Fibroblast of lung (primary cell): ENCODE data around the gene ATP10A. TPM values are rescaled to one million over a fixed set of nuclear protein-coding genes. Genes with fewer than 3 reads are reported as not detected.

Experiments used
- DNase-seq, 2 donors: peaks; one replicate each; pipeline versions ENCODE4 v3.0.0 to v3.0.0-alpha.2; 2010; ENCODE audit warnings: low read depth in 2 of 2
- H2AFZ ChIP-seq: 2 replicates; pipeline ENCODE4 v1.5.1; 2012; ENCODE audit warnings: low read length, control low read depth, inconsistent platforms
- H3K27ac ChIP-seq: 2 replicates; pipeline ENCODE4 v1.5.1; 2011; ENCODE audit warnings: low read length, control low read depth; ENCODE audit not compliant: insufficient read depth
- H3K27me3 ChIP-seq: 2 replicates; pipeline ENCODE4 v1.5.1; 2011; ENCODE audit warnings: mild to moderate bottlenecking, low read length; ENCODE audit not compliant: control insufficient read depth, insufficient read depth
- H3K36me3 ChIP-seq: 2 replicates; pipeline ENCODE4 v1.5.1; 2011; ENCODE audit warnings: low read length; ENCODE audit not compliant: control insufficient read depth, insufficient read depth
- H3K4me1 ChIP-seq: 2 replicates; pipeline ENCODE4 v1.5.1; 2011; ENCODE audit warnings: low read length; ENCODE audit not compliant: control insufficient read depth, insufficient read depth; ENCODE audit errors: extremely low read depth
- H3K4me2 ChIP-seq: 2 replicates; pipeline ENCODE4 v1.5.1; 2011; ENCODE audit warnings: low read length, control low read depth; ENCODE audit not compliant: insufficient read depth; ENCODE audit errors: extremely low read depth
- H3K4me3 ChIP-seq, 4 experiments: fragments of 200-600 bp in 1 of 4; sonication (generic) in 1 of 4; replicated peaks in 1 of 4; 2 replicates each; pipeline ENCODE4 v1.5.1; 2011 to 2016; ENCODE audit warnings: low read length in 4 of 4, low read depth in 3 of 4, mild to moderate bottlenecking in 3 of 4, control low read depth in 2 of 4, inconsistent platforms in 1 of 4, mixed read lengths in 1 of 4; ENCODE audit not compliant: insufficient read depth in 1 of 4; ENCODE audit errors: control extremely low read depth in 1 of 4
- H3K79me2 ChIP-seq: 2 replicates; pipeline ENCODE4 v1.5.1; 2012; ENCODE audit warnings: mild to moderate bottlenecking, low read length, inconsistent platforms; ENCODE audit not compliant: control insufficient read depth, insufficient read depth
- H3K9ac ChIP-seq: 2 replicates; pipeline ENCODE4 v1.5.1; 2011; ENCODE audit warnings: mild to moderate bottlenecking, low read length, control low read depth; ENCODE audit not compliant: insufficient read depth
- H3K9me3 ChIP-seq: 2 replicates; pipeline ENCODE4 v1.5.1; 2012; ENCODE audit warnings: low read depth, low read length; ENCODE audit not compliant: control insufficient read depth, insufficient read depth
- H4K20me1 ChIP-seq: 2 replicates; pipeline ENCODE4 v1.5.1; 2011; ENCODE audit warnings: low read length; ENCODE audit not compliant: control insufficient read depth, insufficient read depth; ENCODE audit errors: extremely low read depth
- EZH2 ChIP-seq: IDR thresholded peaks from 2 replicates; pipeline ENCODE4 v1.5.1; 2012; ENCODE audit warnings: low read length, control low read depth, mild to moderate bottlenecking; ENCODE audit errors: missing control alignments
- polyA plus RNA-seq, 2 donors: library from polyadenylated mRNA; depleted of rRNA in 1 of 2; stranded (reverse) in 1 of 2; unstranded in 1 of 2; fragments of >200 nt; gene quantifications; 2 replicates each; pipeline ENCODE4 v1.2.1, GENCODE V29; 2011 to 2012; ENCODE audit warnings: missing spikeins in 1 of 2
- total RNA-seq: library from RNA; depleted of rRNA; stranded (reverse); fragments of >200 nt; gene quantifications from 2 replicates; pipeline ENCODE4 v1.2.1, GENCODE V29; 2014
- TF ChIP-seq, protein P1 (sequence below), 2 donors: IDR thresholded peaks in 1 of 2; conservative IDR thresholded peaks in 1 of 2; 1 replicate in 1 of 2; 2 replicates in 1 of 2; pipeline ENCODE4 v1.5.1; 2011 to 2012; ENCODE audit warnings: low read length in 2 of 2, control low read depth in 1 of 2, inconsistent platforms in 1 of 2, low read depth in 1 of 2, mild to moderate bottlenecking in 1 of 2

The ATP10A gene
- total and polyA plus RNA-seq, 2 donors (not counting 1 experiment from before 2014, with no cell fraction given) = 12.7 to 13.8 TPM

DNA sequence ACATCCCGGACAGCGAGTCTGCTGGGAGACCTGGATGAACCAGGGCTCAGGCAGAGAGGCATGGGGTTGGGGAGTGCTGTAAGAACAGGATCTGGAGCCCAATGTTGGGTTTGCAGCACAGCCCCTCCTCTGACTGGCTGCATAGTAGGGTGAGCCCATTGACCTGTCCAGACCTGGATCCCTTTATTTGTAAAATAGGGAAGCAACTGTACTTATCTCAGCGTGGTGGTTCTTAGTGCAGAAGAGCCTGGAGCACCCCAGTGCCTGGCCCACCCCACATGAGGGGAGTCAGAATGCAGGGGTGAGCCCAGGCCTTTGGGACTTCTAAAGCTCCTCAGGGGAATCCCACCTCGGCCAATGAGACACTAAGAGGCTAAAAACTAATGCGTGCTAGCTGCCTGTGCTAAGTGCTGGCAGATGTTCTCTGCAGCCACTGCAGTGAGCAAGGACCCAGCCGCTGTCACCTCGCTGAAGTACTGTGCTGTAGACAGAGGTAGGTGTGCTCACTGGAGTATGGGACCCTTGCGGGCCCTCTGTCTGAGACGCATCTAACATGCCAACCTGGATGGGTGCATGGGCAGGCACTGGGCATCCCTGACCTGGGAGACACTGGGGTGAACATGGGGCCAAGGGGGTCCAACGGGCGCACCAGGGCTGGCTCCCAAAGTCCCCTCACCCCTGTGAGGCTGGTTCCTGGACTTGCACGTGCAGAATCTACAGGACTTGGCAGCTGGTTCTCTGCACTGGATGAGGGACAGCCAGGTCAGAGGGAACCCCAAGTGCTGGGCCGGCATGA, 95.6 kb downstream of the ATP10A start:
- H3K4me1 ChIP-seq = no peaks in the 10 kb centered on the region
- H3K36me3 ChIP-seq = peaks cover 1% of the 10 kb centered on the region

DNA sequence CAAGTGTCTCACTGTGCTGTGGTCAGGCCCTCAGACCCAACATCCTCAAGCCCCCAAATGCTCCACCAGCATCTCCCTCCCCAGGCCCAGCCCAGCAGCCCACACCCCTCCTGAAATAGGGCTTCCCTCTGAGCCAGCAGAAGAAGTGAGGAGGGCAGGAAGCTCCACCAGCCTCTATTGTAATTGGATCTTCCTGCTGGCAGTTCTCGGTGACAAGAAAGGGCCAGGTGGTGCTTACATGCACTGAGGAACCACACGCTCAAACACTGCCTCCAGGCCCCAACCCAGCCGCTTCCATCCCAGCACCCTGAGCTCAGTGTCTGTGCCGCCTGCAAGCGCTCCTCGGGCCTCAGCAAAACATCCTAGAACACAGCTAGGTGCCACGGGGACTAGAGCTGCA, 96.7 kb downstream of the ATP10A start:
- H3K36me3 ChIP-seq = peaks cover 1% of the 10 kb centered on the region
- no peak overlapping the region for H2AFZ ChIP-seq
- H3K79me2 ChIP-seq = no peaks in the 10 kb centered on the region

More for the DNA sequence above, 95.6 kb downstream of the ATP10A start:
- Histone ChIP-seq H3K79me2 (no peaks in the 10 kb centered on the region), H4K20me1 (no peaks in the 10 kb centered on the region), H3K27me3 (no peaks in the 10 kb centered on the region), H3K4me2 (no peak overlapping the region), H3K27ac (no peak overlapping the region), H3K9ac (no peak overlapping the region), H2AFZ (no peak overlapping the region), H3K4me3 (no peak overlapping the region), H3K9me3 (no peaks in the 10 kb centered on the region)
- no peak for DNase-seq
- no peak for TF ChIP-seq EZH2
- TF ChIP-seq, protein P1, sequence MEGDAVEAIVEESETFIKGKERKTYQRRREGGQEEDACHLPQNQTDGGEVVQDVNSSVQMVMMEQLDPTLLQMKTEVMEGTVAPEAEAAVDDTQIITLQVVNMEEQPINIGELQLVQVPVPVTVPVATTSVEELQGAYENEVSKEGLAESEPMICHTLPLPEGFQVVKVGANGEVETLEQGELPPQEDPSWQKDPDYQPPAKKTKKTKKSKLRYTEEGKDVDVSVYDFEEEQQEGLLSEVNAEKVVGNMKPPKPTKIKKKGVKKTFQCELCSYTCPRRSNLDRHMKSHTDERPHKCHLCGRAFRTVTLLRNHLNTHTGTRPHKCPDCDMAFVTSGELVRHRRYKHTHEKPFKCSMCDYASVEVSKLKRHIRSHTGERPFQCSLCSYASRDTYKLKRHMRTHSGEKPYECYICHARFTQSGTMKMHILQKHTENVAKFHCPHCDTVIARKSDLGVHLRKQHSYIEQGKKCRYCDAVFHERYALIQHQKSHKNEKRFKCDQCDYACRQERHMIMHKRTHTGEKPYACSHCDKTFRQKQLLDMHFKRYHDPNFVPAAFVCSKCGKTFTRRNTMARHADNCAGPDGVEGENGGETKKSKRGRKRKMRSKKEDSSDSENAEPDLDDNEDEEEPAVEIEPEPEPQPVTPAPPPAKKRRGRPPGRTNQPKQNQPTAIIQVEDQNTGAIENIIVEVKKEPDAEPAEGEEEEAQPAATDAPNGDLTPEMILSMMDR (conservative IDR thresholded peaks at IDR 0.05 in 1 of 2, IDR thresholded peaks at IDR 0.05 in 1 of 2; ENCODE audit: low read depth in 1 of 2, low read length in 2 of 2) = no peak

DNA sequence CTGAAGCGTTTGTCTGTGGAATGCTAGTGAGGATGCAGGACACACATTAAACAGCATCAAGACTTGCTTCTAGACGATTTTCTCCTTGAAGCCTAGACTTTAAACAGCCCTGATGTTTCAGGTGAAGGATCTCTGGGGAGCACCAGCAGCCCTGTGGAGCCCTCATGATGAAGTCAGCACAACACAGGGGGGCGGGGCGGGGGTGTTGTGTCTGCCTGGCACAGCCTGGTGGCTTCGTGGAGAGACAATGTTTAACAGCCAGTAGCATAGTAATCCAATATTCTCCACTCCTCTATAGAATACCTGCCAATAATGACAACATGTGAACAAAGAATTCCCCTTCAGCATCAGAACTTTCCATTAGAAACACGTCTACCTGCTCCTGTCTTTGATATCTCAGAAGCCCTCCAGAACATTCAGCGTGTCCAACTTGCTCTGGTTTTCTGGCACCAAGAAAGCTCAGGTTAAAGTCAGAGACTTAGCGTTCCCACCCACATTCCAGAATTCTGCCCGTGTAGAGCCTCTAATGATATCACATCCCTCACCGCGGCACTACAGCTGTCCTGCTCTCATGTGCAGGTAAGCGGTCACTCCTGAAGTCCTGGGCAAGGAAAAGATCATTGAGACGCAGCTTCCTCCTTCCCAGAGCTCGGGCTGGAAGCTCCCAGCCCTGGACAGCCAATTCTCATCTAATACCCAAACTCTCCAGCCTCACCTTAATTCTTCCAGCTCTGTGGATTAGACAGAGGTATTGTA, 98.0 kb downstream of the ATP10A start:
- no peak overlapping the region for H3K9ac ChIP-seq
- H3K36me3 ChIP-seq = peaks cover 1% of the 10 kb centered on the region
- no peak overlapping the region for H3K4me3 ChIP-seq
- no peaks in the 10 kb centered on the region for H4K20me1 ChIP-seq
- H2AFZ ChIP-seq = no peak overlapping the region
- no peak overlapping the region for H3K4me2 ChIP-seq
- H3K27ac ChIP-seq = no peak overlapping the region
- DNase-seq = no peak
- no peaks in the 10 kb centered on the region for H3K79me2 ChIP-seq
- TF ChIP-seq, protein P1 (conservative IDR thresholded peaks at IDR 0.05 in 1 of 2, IDR thresholded peaks at IDR 0.05 in 1 of 2; ENCODE audit: low read depth in 1 of 2, low read length in 2 of 2) = no peak
- no peak for TF ChIP-seq EZH2
- H3K9me3 ChIP-seq = no peaks in the 10 kb centered on the region
- H3K4me1 ChIP-seq = no peaks in the 10 kb centered on the region
- H3K27me3 ChIP-seq = no peaks in the 10 kb centered on the region

More for the DNA sequence above, 96.7 kb downstream of the ATP10A start:
- no peak overlapping the region for H3K4me2 ChIP-seq
- no peaks in the 10 kb centered on the region for H3K9me3 ChIP-seq
- no peaks in the 10 kb centered on the region for H3K4me1 ChIP-seq
- no peaks in the 10 kb centered on the region for H4K20me1 ChIP-seq
- no peak overlapping the region for H3K9ac ChIP-seq
- no peaks in the 10 kb centered on the region for H3K27me3 ChIP-seq
- no peak overlapping the region for H3K4me3 ChIP-seq
- no peak overlapping the region for H3K27ac ChIP-seq
- no peak for TF ChIP-seq EZH2
- TF ChIP-seq, protein P1 (conservative IDR thresholded peaks at IDR 0.05 in 1 of 2, IDR thresholded peaks at IDR 0.05 in 1 of 2; ENCODE audit: low read depth in 1 of 2, low read length in 2 of 2) = no peak
- DNase-seq = no peak
